HepG2 (cell line): ENCODE measurements around the gene PAPOLB. TPM values are rescaled to one million over a fixed set of nuclear protein-coding genes. Genes with fewer than 3 reads are reported as not detected.

ENCODE experiments used
- ATAC-seq: fragments of 200-7000 bp; cut with Tn5 transposase; 3 replicates; pipeline ENCODE4 v1.9.1; 2020; ENCODE audit warnings: mild to moderate bottlenecking, moderate library complexity
- BruUV-seq: library from RNA; stranded (reverse); fragments of 400-500 nt; replicated peaks from 2 replicates; lab custom pipeline; 2021; lab: Mats Ljungman, UMichigan
- CTCF ChIA-PET: fragments of 300-600 bp; formaldehyde crosslinking; extraction: SDS; loops from one replicate; lab custom pipeline; 2021; ENCODE audit warnings: low total read pairs, inconsistent platforms, low intra/inter-chr PET ratio; lab: Yijun Ruan, JAX
- POLR2A ChIA-PET: fragments of 350-600 bp; sonication (Branson Sonifier 250); formaldehyde crosslinking; loops from one replicate; lab custom pipeline; 2020; ENCODE audit warnings: antibody characterized with exemption, inconsistent platforms; lab: Yijun Ruan, JAX
- DNase-seq: peaks from one replicate; pipeline ENCODE4 v3.0.0-alpha.2; 2015; ENCODE audit warnings: low spot score
- FAIRE-seq: peaks from 3 replicates; lab custom pipeline; 2011; peaks lifted over from hg19 to GRCh38; lab: Jason Lieb, UNC
- H2AFZ ChIP-seq: one replicate; pipeline ENCODE4 v1.6.1; 2011; ENCODE audit warnings: low read length, inconsistent platforms
- H3K27ac ChIP-seq: fragments of 300-600 bp; 3 replicates; pipeline ENCODE4 v1.8.0; 2011; ENCODE audit warnings: mixed run types, mild to moderate bottlenecking, mixed read lengths, low read length, inconsistent platforms; ENCODE audit not compliant: insufficient read depth; ENCODE audit errors: extremely low read length
- H3K27me3 ChIP-seq, 2 experiments: fragments of 200-600 bp in 1 of 2; 2 replicates in 1 of 2; 3 replicates in 1 of 2; pipeline versions ENCODE4 v1.6.0 to v1.8.0; 2011; ENCODE audit warnings: low read length in 2 of 2, mild to moderate bottlenecking in 2 of 2, moderate library complexity in 2 of 2, inconsistent platforms in 1 of 2; ENCODE audit not compliant: insufficient read depth in 2 of 2, control insufficient read depth in 1 of 2
- H3K36me3 ChIP-seq, 2 experiments: fragments of 200-600 bp in 1 of 2; replicated peaks in 1 of 2; 2 replicates in 1 of 2; 3 replicates in 1 of 2; pipeline versions ENCODE4 v1.5.1 to v1.8.0; 2011; ENCODE audit warnings: low read length in 2 of 2, inconsistent platforms in 1 of 2; ENCODE audit not compliant: insufficient read depth in 2 of 2, control insufficient read depth in 1 of 2
- H3K4me1 ChIP-seq: 2 replicates; pipeline ENCODE4 v1.5.1; 2012; ENCODE audit warnings: low read length, inconsistent platforms; ENCODE audit not compliant: insufficient read depth
- H3K4me2 ChIP-seq: 2 replicates; pipeline ENCODE4 v1.6.0; 2011; ENCODE audit warnings: low read depth, low read length, inconsistent platforms
- H3K4me3 ChIP-seq, 3 experiments: fragments of 200-600 bp in 1 of 3; sonication (generic), shearing (Covaris generic) in 1 of 3; replicated peaks in 1 of 3; 2 replicates each; pipeline ENCODE4 v1.5.1; 2011 to 2016; ENCODE audit warnings: low read length in 3 of 3, inconsistent platforms in 2 of 3, low read depth in 2 of 3, mild to moderate bottlenecking in 2 of 3, control low read depth in 1 of 3, mixed read lengths in 1 of 3; ENCODE audit not compliant: insufficient read depth in 1 of 3
- H3K79me2 ChIP-seq: one replicate; pipeline ENCODE4 v1.6.1; 2011; ENCODE audit warnings: low read length, inconsistent platforms; ENCODE audit not compliant: insufficient read depth
- H3K9ac ChIP-seq: 2 replicates; pipeline ENCODE4 v1.6.0; 2011; ENCODE audit warnings: mild to moderate bottlenecking, low read depth, low read length, inconsistent platforms; ENCODE audit not compliant: insufficient read depth
- H3K9me3 ChIP-seq: 2 replicates; pipeline ENCODE4 v1.5.1; 2012; ENCODE audit warnings: mild to moderate bottlenecking, low read length
- H4K20me1 ChIP-seq: 2 replicates; pipeline ENCODE4 v1.6.0; 2011; ENCODE audit warnings: inconsistent platforms, mild to moderate bottlenecking, low read length, moderate library complexity; ENCODE audit not compliant: insufficient read depth
- E2F1 ChIP-seq: sonication (generic); formaldehyde crosslinking; IDR thresholded peaks from 2 replicates; pipeline ENCODE4 v1.5.0; 2020; ENCODE audit warnings: missing genetic modification reagents
- EEA1 ChIP-seq: sonication (generic); formaldehyde crosslinking; IDR thresholded peaks from 2 replicates; pipeline ENCODE4 v1.5.1; 2020; ENCODE audit warnings: mild to moderate bottlenecking, missing genetic modification reagents, borderline replicate concordance
- KDM4B ChIP-seq: sonication (generic); formaldehyde crosslinking; IDR thresholded peaks from 2 replicates; pipeline ENCODE4 v1.4.0; 2020; ENCODE audit warnings: missing genetic modification reagents
- KLF6 ChIP-seq: IDR thresholded peaks from 2 replicates; pipeline ENCODE4 v1.8.0; 2016; ENCODE audit warnings: missing biosample characterization, missing genetic modification reagents
- NFYC ChIP-seq: IDR thresholded peaks from 2 replicates; pipeline ENCODE4 v1.6.1; 2016; ENCODE audit warnings: missing genetic modification reagents, missing compliant biosample characterization
- PAWR ChIP-seq: sonication (generic); formaldehyde crosslinking; IDR thresholded peaks from 2 replicates; pipeline ENCODE4 v1.4.0; 2020; ENCODE audit warnings: missing genetic modification reagents, mild to moderate bottlenecking, borderline replicate concordance
- SALL1 ChIP-seq: sonication (generic); formaldehyde crosslinking; IDR thresholded peaks from 2 replicates; pipeline ENCODE4 v1.8.0; 2022; ENCODE audit warnings: mild to moderate bottlenecking, missing genetic modification reagents
- SETDB1 ChIP-seq: sonication (generic); formaldehyde crosslinking; IDR thresholded peaks from 2 replicates; pipeline ENCODE4 v1.5.1; 2020; ENCODE audit warnings: missing genetic modification reagents, mild to moderate bottlenecking, borderline replicate concordance
- SNRNP70 ChIP-seq: fragments of 200-400 bp; formaldehyde crosslinking; IDR thresholded peaks from 2 replicates; pipeline ENCODE4 v1.6.1; 2017; ENCODE audit warnings: mild to moderate bottlenecking, low read depth, low read length, moderate library complexity
- ZMYM3 ChIP-seq: sonication (generic); formaldehyde crosslinking; IDR thresholded peaks from 2 replicates; pipeline ENCODE4 v1.5.1; 2020; ENCODE audit warnings: mild to moderate bottlenecking, missing genetic modification reagents
- ZMYM4 ChIP-seq: sonication (generic); formaldehyde crosslinking; IDR thresholded peaks from 2 replicates; pipeline ENCODE4 v1.8.1; 2023; ENCODE audit warnings: mild to moderate bottlenecking, missing genetic modification reagents
- ZNF160 ChIP-seq: sonication (generic); formaldehyde crosslinking; IDR thresholded peaks from 2 replicates; pipeline ENCODE4 v1.8.0; 2022; ENCODE audit warnings: mild to moderate bottlenecking, inconsistent platforms, missing genetic modification reagents
- ZNF17 ChIP-seq: sonication (generic); formaldehyde crosslinking; IDR thresholded peaks from 2 replicates; pipeline ENCODE4 v1.5.0; 2020; ENCODE audit warnings: mild to moderate bottlenecking, missing genetic modification reagents
- ZNF574 ChIP-seq: sonication (generic); formaldehyde crosslinking; IDR thresholded peaks from 2 replicates; pipeline ENCODE4 v1.4.0; 2020; ENCODE audit warnings: missing genetic modification reagents
- ZNF639 ChIP-seq: conservative IDR thresholded peaks from 2 replicates; pipeline ENCODE4 v1.6.1; 2018; ENCODE audit warnings: missing genetic modification reagents
- WGBS: methylation state at CpG from one replicate; pipeline ENCODE4 v1.1.6; 2017; ENCODE audit warnings: low lambda C conversion rate; 5-methylcytosine and 5-hydroxymethylcytosine counted together
- in situ Hi-C: cut with HindIII; loops from 2 replicates; pipeline ENCODE4 v1.10.0; 2017; ENCODE audit warnings: low pct_unique_long_range_greater_than_20kb; ENCODE audit not compliant: extremely low pct_ligation_motif_present
- intact Hi-C: fragments of 100-400 bp; cut with micrococcal nuclease; formaldehyde crosslinking; loops from one replicate; pipeline ENCODE4 v1.10.0; 2022; ENCODE audit not compliant: unreplicated experiment
- polyA plus RNA-seq, 8 experiments: library from polyadenylated mRNA; depleted of rRNA in 3 of 8; stranded (reverse) in 7 of 8; unstranded in 1 of 8; fragments of >200 nt; fragmentation: Illumina TruSeq in 4 of 8; extraction: Trizol in 4 of 8; gene quantifications; 2 replicates each; pipeline versions ENCODE4 v1.2.1 to v1.2.3, GENCODE V29; 2011 to 2016; ENCODE audit warnings: low read depth in 4 of 8, missing spikeins in 1 of 8, mixed read lengths in 1 of 8; ENCODE audit not compliant: insufficient read depth in 1 of 8
- total RNA-seq, 5 experiments: library from RNA; depleted of rRNA; stranded (reverse); fragments of >200 nt; fragmentation: Illumina TruSeq; extraction: Trizol; gene quantifications; 2 replicates each; pipeline ENCODE4 v1.2.3, GENCODE V29; 2016; ENCODE audit warnings: low read depth in 1 of 5

The PAPOLB gene
- total and polyA plus RNA-seq, 2 of the 13 experiments (the other 11 are each of a cell fraction or from before 2014, with no cell fraction given): not detected

GRCh38 chr7:4833176-4833575 is 28.7 kb downstream of the PAPOLB start:
- no peak for TF ChIP-seq EEA1 (CRISPR knock-in tag)
- Histone ChIP-seq H3K4me2 (no peak overlapping the region), H3K79me2 (no peaks in the 10 kb centered on the region), H3K9ac (no peak overlapping the region), H3K27me3 (peaks cover 3 to 27% of the 10 kb centered on the region in 2 experiments; a peak in 4 of 5 replicates), H2AFZ (no peak overlapping the region), H4K20me1 (no peaks in the 10 kb centered on the region), H3K4me3 (no peak overlapping the region), H3K4me1 (peaks cover under 1% of the 10 kb centered on the region; the same call in 1 of the 2 replicates), H3K36me3 (no peaks in the 10 kb centered on the region), H3K9me3 (no peaks in the 10 kb centered on the region), H3K27ac (no peak overlapping the region)
- ChIA-PET POLR2A (no interaction called here), CTCF (no interaction called here)
- DNase-seq (no peak), ATAC-seq (no peak), FAIRE-seq (no peak)
- in situ Hi-C loops: loop anchor here (5.0 kb wide), 1 partner anchor 254 kb away; no protein-coding TSS in a partner anchor
- intact Hi-C loops: no loop called here
- BruUV-seq: no TSS peak
- WGBS: 22% methylated on average over 11 of the region's 17 CpGs

- Histone ChIP-seq H3K9ac (no peak overlapping the region), H3K27me3 (peaks cover 3 to 25% of the 10 kb centered on the region in 2 experiments; a peak in 4 of 5 replicates), H3K4me3 (no peak overlapping the region), H4K20me1 (no peaks in the 10 kb centered on the region), H3K4me1 (no peaks in the 10 kb centered on the region), H3K36me3 (no peaks in the 10 kb centered on the region), H3K79me2 (no peaks in the 10 kb centered on the region), H2AFZ (no peak overlapping the region), H3K9me3 (no peaks in the 10 kb centered on the region), H3K27ac (no peak overlapping the region), H3K4me2 (no peak overlapping the region)
- no peak for ATAC-seq
- intact Hi-C loops: no loop called here
- BruUV-seq: no TSS peak
- no peak for FAIRE-seq
- in situ Hi-C loops: loop anchor here (5.0 kb wide), 1 partner anchor 255 kb away; no protein-coding TSS in a partner anchor
- 87% methylated on average over 15 of the region's 16 CpGs for WGBS
- POLR2A ChIA-PET: no interaction called here
- no peak for DNase-seq
- CTCF ChIA-PET: no interaction called here
- TF ChIP-seq ZNF17 (CRISPR knock-in tag) (no peak), ZMYM4 (no peak), SNRNP70 (no peak), SETDB1 (CRISPR knock-in tag) (no peak), NFYC (CRISPR knock-in tag) (no peak), KDM4B (no peak), E2F1 (CRISPR knock-in tag) (no peak), KLF6 (CRISPR knock-in tag) (no peak), ZNF639 (CRISPR knock-in tag) (no peak), PAWR (no peak), ZNF160 (CRISPR knock-in tag) (no peak), ZMYM3 (CRISPR knock-in tag) (no peak), SALL1 (CRISPR knock-in tag) (no peak), ZNF574 (CRISPR knock-in tag) (no peak)
These were observed 29.1 kb downstream of the PAPOLB start for GRCh38 chr7:4832711-4833110.
